HepG2 (cell line): ENCODE data around the gene PFKP. TPM values are rescaled to one million over a fixed set of nuclear protein-coding genes. Genes with fewer than 3 reads are reported as not detected.
A peak's percentile ranks its signal among the peaks of the same experiment; 100 is the strongest.

Source experiments
- ATAC-seq: fragments of 200-7000 bp; cut with Tn5 transposase; 3 replicates; pipeline ENCODE4 v1.9.1; 2020; ENCODE audit warnings: mild to moderate bottlenecking, moderate library complexity
- Bru-seq: library from RNA; stranded (reverse); fragments of 400-500 nt; gene quantifications from one replicate; lab custom pipeline; 2021; lab: Mats Ljungman, UMichigan
- BruChase-seq, 2 experiments: library from RNA; stranded (reverse); fragments of 400-500 nt; gene quantifications; one replicate each; lab custom pipeline; 2021; lab: Mats Ljungman, UMichigan
- BruUV-seq: library from RNA; stranded (reverse); fragments of 400-500 nt; replicated peaks from 2 replicates; lab custom pipeline; 2021; lab: Mats Ljungman, UMichigan
- CTCF ChIA-PET: fragments of 300-600 bp; formaldehyde crosslinking; extraction: SDS; loops from one replicate; lab custom pipeline; 2021; ENCODE audit warnings: low total read pairs, inconsistent platforms, low intra/inter-chr PET ratio; lab: Yijun Ruan, JAX
- POLR2A ChIA-PET: fragments of 350-600 bp; sonication (Branson Sonifier 250); formaldehyde crosslinking; loops from one replicate; lab custom pipeline; 2020; ENCODE audit warnings: antibody characterized with exemption, inconsistent platforms; lab: Yijun Ruan, JAX
- DNase-seq: peaks from one replicate; pipeline ENCODE4 v3.0.0-alpha.2; 2015; ENCODE audit warnings: low spot score
- FAIRE-seq: peaks from 3 replicates; lab custom pipeline; 2011; peaks lifted over from hg19 to GRCh38; lab: Jason Lieb, UNC
- H2AFZ ChIP-seq: one replicate; pipeline ENCODE4 v1.6.1; 2011; ENCODE audit warnings: low read length, inconsistent platforms
- H3K27ac ChIP-seq: fragments of 300-600 bp; 3 replicates; pipeline ENCODE4 v1.8.0; 2011; ENCODE audit warnings: mixed run types, mild to moderate bottlenecking, mixed read lengths, low read length, inconsistent platforms; ENCODE audit not compliant: insufficient read depth; ENCODE audit errors: extremely low read length
- H3K27me3 ChIP-seq, 2 experiments: fragments of 200-600 bp in 1 of 2; 2 replicates in 1 of 2; 3 replicates in 1 of 2; pipeline versions ENCODE4 v1.6.0 to v1.8.0; 2011; ENCODE audit warnings: low read length in 2 of 2, mild to moderate bottlenecking in 2 of 2, moderate library complexity in 2 of 2, inconsistent platforms in 1 of 2; ENCODE audit not compliant: insufficient read depth in 2 of 2, control insufficient read depth in 1 of 2
- H3K36me3 ChIP-seq, 2 experiments: fragments of 200-600 bp in 1 of 2; replicated peaks in 1 of 2; 2 replicates in 1 of 2; 3 replicates in 1 of 2; pipeline versions ENCODE4 v1.5.1 to v1.8.0; 2011; ENCODE audit warnings: low read length in 2 of 2, inconsistent platforms in 1 of 2; ENCODE audit not compliant: insufficient read depth in 2 of 2, control insufficient read depth in 1 of 2
- H3K4me1 ChIP-seq: 2 replicates; pipeline ENCODE4 v1.5.1; 2012; ENCODE audit warnings: low read length, inconsistent platforms; ENCODE audit not compliant: insufficient read depth
- H3K4me2 ChIP-seq: 2 replicates; pipeline ENCODE4 v1.6.0; 2011; ENCODE audit warnings: low read depth, low read length, inconsistent platforms
- H3K4me3 ChIP-seq, 3 experiments: fragments of 200-600 bp in 1 of 3; sonication (generic), shearing (Covaris generic) in 1 of 3; replicated peaks in 1 of 3; 2 replicates each; pipeline ENCODE4 v1.5.1; 2011 to 2016; ENCODE audit warnings: low read length in 3 of 3, inconsistent platforms in 2 of 3, low read depth in 2 of 3, mild to moderate bottlenecking in 2 of 3, control low read depth in 1 of 3, mixed read lengths in 1 of 3; ENCODE audit not compliant: insufficient read depth in 1 of 3
- H3K79me2 ChIP-seq: one replicate; pipeline ENCODE4 v1.6.1; 2011; ENCODE audit warnings: low read length, inconsistent platforms; ENCODE audit not compliant: insufficient read depth
- H3K9ac ChIP-seq: 2 replicates; pipeline ENCODE4 v1.6.0; 2011; ENCODE audit warnings: mild to moderate bottlenecking, low read depth, low read length, inconsistent platforms; ENCODE audit not compliant: insufficient read depth
- H3K9me3 ChIP-seq: 2 replicates; pipeline ENCODE4 v1.5.1; 2012; ENCODE audit warnings: mild to moderate bottlenecking, low read length
- H4K20me1 ChIP-seq: 2 replicates; pipeline ENCODE4 v1.6.0; 2011; ENCODE audit warnings: inconsistent platforms, mild to moderate bottlenecking, low read length, moderate library complexity; ENCODE audit not compliant: insufficient read depth
- ATF4 ChIP-seq, 2 experiments: fragments of 450-650 bp in 1 of 2; sonication (generic) in 1 of 2; formaldehyde crosslinking; IDR thresholded peaks; 2 replicates each; pipeline versions ENCODE4 v1.5.0 to v1.8.0; 2020 to 2022; ENCODE audit warnings: mild to moderate bottlenecking in 1 of 2, missing genetic modification reagents in 1 of 2
- FOXA3 ChIP-seq: IDR thresholded peaks from 2 replicates; pipeline ENCODE4 v1.6.1; 2016; ENCODE audit warnings: missing genetic modification reagents, missing compliant biosample characterization
- HNRNPK ChIP-seq: fragments of 200-400 bp; formaldehyde crosslinking; IDR thresholded peaks from 2 replicates; pipeline ENCODE4 v1.6.1; 2018; ENCODE audit warnings: low read length, low read depth, moderate library complexity, mild to moderate bottlenecking; ENCODE audit not compliant: poor library complexity, severe bottlenecking
- REXO4 ChIP-seq: sonication (generic); formaldehyde crosslinking; IDR thresholded peaks from 2 replicates; pipeline ENCODE4 v1.8.0; 2022; ENCODE audit warnings: missing genetic modification reagents, mild to moderate bottlenecking, borderline replicate concordance
- ZNF256 ChIP-seq: sonication (generic); formaldehyde crosslinking; conservative IDR thresholded peaks from 2 replicates; pipeline ENCODE4 v1.4.0; 2020; ENCODE audit warnings: missing genetic modification reagents
- ZNF687 ChIP-seq: sonication (generic); formaldehyde crosslinking; IDR thresholded peaks from 2 replicates; pipeline ENCODE4 v1.5.1; 2020; ENCODE audit warnings: mild to moderate bottlenecking, missing genetic modification reagents, moderate library complexity
- WGBS: methylation state at CpG from one replicate; pipeline ENCODE4 v1.1.6; 2017; ENCODE audit warnings: low lambda C conversion rate; 5-methylcytosine and 5-hydroxymethylcytosine counted together
- in situ Hi-C: cut with HindIII; loops from 2 replicates; pipeline ENCODE4 v1.10.0; 2017; ENCODE audit warnings: low pct_unique_long_range_greater_than_20kb; ENCODE audit not compliant: extremely low pct_ligation_motif_present
- intact Hi-C: fragments of 100-400 bp; cut with micrococcal nuclease; formaldehyde crosslinking; loops from one replicate; pipeline ENCODE4 v1.10.0; 2022; ENCODE audit not compliant: unreplicated experiment
- long read RNA-seq, 2 experiments: library from RNA in 1 of 2; library from polyadenylated mRNA in 1 of 2; stranded (forward) in 1 of 2; unstranded in 1 of 2; transcript quantifications; one replicate each; pipeline ENCODE4 v2.0.0, GENCODE V29; 2019 to 2022
- polyA minus RNA-seq, 3 experiments: library from RNA; depleted of rRNA, polyadenylated mRNA; stranded (reverse); fragments of >200 nt; gene quantifications; 2 replicates each; pipeline ENCODE4 v1.2.3, GENCODE V29; 2011; ENCODE audit warnings: low replicate concordance in 1 of 3
- polyA plus RNA-seq, 8 experiments: library from polyadenylated mRNA; depleted of rRNA in 3 of 8; stranded (reverse) in 7 of 8; unstranded in 1 of 8; fragments of >200 nt; fragmentation: Illumina TruSeq in 4 of 8; extraction: Trizol in 4 of 8; gene quantifications; 2 replicates each; pipeline versions ENCODE4 v1.2.1 to v1.2.3, GENCODE V29; 2011 to 2016; ENCODE audit warnings: low read depth in 4 of 8, missing spikeins in 1 of 8, mixed read lengths in 1 of 8; ENCODE audit not compliant: insufficient read depth in 1 of 8
- total RNA-seq, 5 experiments: library from RNA; depleted of rRNA; stranded (reverse); fragments of >200 nt; fragmentation: Illumina TruSeq; extraction: Trizol; gene quantifications; 2 replicates each; pipeline ENCODE4 v1.2.3, GENCODE V29; 2016; ENCODE audit warnings: low read depth in 1 of 5

PFKP gene
- 0.80 and 1.3 TPM in 2 replicates for total RNA-seq (2016; rRNA removed; fragmentation: Illumina TruSeq; extraction: Trizol)
- 0.26 and 0.51 TPM in 2 replicates for total RNA-seq (2016; cell fraction: cytosol; rRNA removed; fragmentation: Illumina TruSeq; extraction: Trizol; ENCODE audit: low read depth)
- 0.52 and 0.78 TPM in 2 replicates for total RNA-seq (2016; cell fraction: insoluble cytoplasmic fraction; rRNA removed; fragmentation: Illumina TruSeq; extraction: Trizol)
- total RNA-seq (2016; cell fraction: membrane; rRNA removed; fragmentation: Illumina TruSeq; extraction: Trizol): 0.72 and 1.1 TPM in 2 replicates
- total RNA-seq (2016; cell fraction: nucleus; rRNA removed; fragmentation: Illumina TruSeq; extraction: Trizol): 1.5 and 2.3 TPM in 2 replicates
- polyA plus RNA-seq (2011; rRNA removed): 1.9 and 2.4 TPM in 2 replicates
- 1.1 and 2.1 TPM in 2 replicates for polyA plus RNA-seq (2011; cell fraction: cytosol; rRNA removed)
- 4.2 and 9.0 TPM in 2 replicates for polyA plus RNA-seq (2011; cell fraction: nucleus; rRNA removed)
- polyA plus RNA-seq (2012): 1.1 and 1.3 TPM in 2 replicates
- 0.06 and 0.10 TPM in 2 replicates for polyA plus RNA-seq (2016; cell fraction: cytosol; fragmentation: Illumina TruSeq; extraction: Trizol; ENCODE audit: low read depth)
- polyA plus RNA-seq (2016; cell fraction: insoluble cytoplasmic fraction; fragmentation: Illumina TruSeq; extraction: Trizol; ENCODE audit: low read depth): 0.36 and 0.66 TPM in 2 replicates
- 0.11 and 0.49 TPM in 2 replicates for polyA plus RNA-seq (2016; cell fraction: membrane; fragmentation: Illumina TruSeq; extraction: Trizol; ENCODE audit: low read depth)
- polyA plus RNA-seq (2016; cell fraction: nucleus; fragmentation: Illumina TruSeq; extraction: Trizol; ENCODE audit: insufficient read depth, low read depth): 0.51 and 1.1 TPM in 2 replicates
- polyA minus RNA-seq (2011; rRNA and poly(A)+ RNA removed; ENCODE audit: low replicate concordance): 4.4 and 87.6 TPM in 2 replicates
- 2.4 and 2.7 TPM in 2 replicates for polyA minus RNA-seq (2011; cell fraction: cytosol; rRNA and poly(A)+ RNA removed)
- 1.5 and 3.5 TPM in 2 replicates for polyA minus RNA-seq (2011; cell fraction: nucleus; rRNA and poly(A)+ RNA removed)
- percentile 26 among the genes with signal in this experiment for Bru-seq, nascent RNA
- percentile 29 among the genes with signal in this experiment for BruChase-seq, experiment 1, labeled RNA remaining after a 6-hour chase
- percentile 26 among the genes with signal in this experiment for BruChase-seq, experiment 2, labeled RNA remaining after a 2-hour chase
- long read RNA-seq, experiment 1, partial matches to known transcripts: 1 of 2 reads
- long read RNA-seq, experiment 1, other reads (novel, unspliced or antisense): 1 of 2 reads
- long read RNA-seq, experiment 2, partial matches to known transcripts: 1 of 5 reads
- long read RNA-seq, experiment 2, other reads (novel, unspliced or antisense): 3 of 5 reads

- in situ Hi-C loops: no loop called here
- H3K27ac ChIP-seq: no peak within 1 kb of the TSS
Observed at GRCh38 chr10:3067118-3067858, at the start of gene PFKP. Gene PFKP (plus strand): TSS chr10:3067548. CDS start chr10:3067596, 48 bp downstream.

More at GRCh38 chr10:3067118-3067858, at the start of gene PFKP:
- ATAC-seq (peak; percentile 21; the same call in 1 of the 3 replicates), FAIRE-seq (no peak), DNase-seq (no peak)
- ChIA-PET POLR2A (no interaction called here), CTCF (no interaction called here)
- no peak within 1 kb of the TSS for H2AFZ ChIP-seq
- intact Hi-C loops: no loop called here
- no peaks in the 10 kb centered on the region for H3K9me3 ChIP-seq
- H3K4me2 ChIP-seq: peak within 1 kb of the TSS; percentile 47; the same call in 1 of the 2 replicates
- no peaks in the 10 kb centered on the region for H3K4me1 ChIP-seq
- TF ChIP-seq REXO4: no peak
- peak; percentile 12; the same call in 1 of the 2 replicates for TF ChIP-seq ZNF687 (CRISPR knock-in tag)
- TF ChIP-seq ATF4 (CRISPR knock-in tag; IDR thresholded peaks at IDR 0.05): no peak
- peak; percentile 61 for TF ChIP-seq HNRNPK
- no peak for TF ChIP-seq FOXA3 (CRISPR knock-in tag)
- no peak for TF ChIP-seq ZNF256 (CRISPR knock-in tag)
- H3K9ac ChIP-seq: no peak within 1 kb of the TSS
- no peaks in the 10 kb centered on the region for H3K36me3 ChIP-seq
- WGBS: 47% methylated on average over 55 of the region's 86 CpGs
- H3K79me2 ChIP-seq: no peaks in the 10 kb centered on the region
- no peaks in the 10 kb centered on the region for H4K20me1 ChIP-seq
- peak within 1 kb of the TSS; percentile 21 to 61 (median 60); a peak in 5 of 6 replicates for H3K4me3 ChIP-seq
- peaks cover 0 to 8% of the 10 kb centered on the region in 2 experiments; a peak in 2 of 5 replicates for H3K27me3 ChIP-seq
- no TSS peak for BruUV-seq
